ENCODE results near the gene RTL10.
A peak's percentile ranks its signal among the peaks of the same experiment; 100 is the strongest.

Gene RTL10

GRCh38 chr22:19854778-19855503, at the start of gene RTL10, which contains the start of gene GNB1L:
Gene RTL10, minus strand, starts transcription at chr22:19854874. Its CDS starts 2,613 bp downstream, at chr22:19852261.
Gene GNB1L, minus strand, starts transcription at chr22:19854874. Its CDS starts 33,519 bp downstream, at chr22:19821355.
- DNase-seq, result peak; percentile 98

GRCh38 chr22:19904174-19904856, 49.6 kb upstream of the RTL10 start:
- DNase-seq, result no peak

- DNase-seq, result no peak
Measured at GRCh38 chr22:19903513-19903912, 48.8 kb upstream of the RTL10 start.

GRCh38 chr22:19903031-19903430, 48.4 kb upstream of the RTL10 start:
- peak; percentile 66 for DNase-seq

DNA sequence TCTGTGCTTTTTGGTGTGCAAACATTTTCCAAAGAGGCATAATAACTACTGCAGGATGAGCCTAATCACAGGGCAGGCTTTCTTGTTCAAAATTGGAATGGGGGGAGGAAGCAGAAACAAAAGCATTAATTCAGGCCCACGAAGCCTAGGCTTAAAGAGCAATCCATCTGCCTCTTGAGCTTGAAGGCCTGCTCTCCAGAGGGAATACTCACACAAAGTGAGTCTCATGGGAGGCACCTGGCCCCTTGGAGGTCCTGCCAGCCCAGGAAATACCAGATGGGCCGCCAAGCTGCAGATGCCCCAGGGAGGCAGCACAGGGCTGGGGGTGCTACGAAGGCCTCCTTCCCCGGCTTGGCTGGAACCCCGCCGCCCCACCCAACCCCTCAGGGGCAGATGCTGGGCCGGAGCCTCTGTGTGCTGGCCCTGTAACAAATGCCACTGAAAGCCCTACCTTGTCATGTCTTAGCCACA, 47.6 kb upstream of the RTL10 start:
- no peak for DNase-seq

DNA sequence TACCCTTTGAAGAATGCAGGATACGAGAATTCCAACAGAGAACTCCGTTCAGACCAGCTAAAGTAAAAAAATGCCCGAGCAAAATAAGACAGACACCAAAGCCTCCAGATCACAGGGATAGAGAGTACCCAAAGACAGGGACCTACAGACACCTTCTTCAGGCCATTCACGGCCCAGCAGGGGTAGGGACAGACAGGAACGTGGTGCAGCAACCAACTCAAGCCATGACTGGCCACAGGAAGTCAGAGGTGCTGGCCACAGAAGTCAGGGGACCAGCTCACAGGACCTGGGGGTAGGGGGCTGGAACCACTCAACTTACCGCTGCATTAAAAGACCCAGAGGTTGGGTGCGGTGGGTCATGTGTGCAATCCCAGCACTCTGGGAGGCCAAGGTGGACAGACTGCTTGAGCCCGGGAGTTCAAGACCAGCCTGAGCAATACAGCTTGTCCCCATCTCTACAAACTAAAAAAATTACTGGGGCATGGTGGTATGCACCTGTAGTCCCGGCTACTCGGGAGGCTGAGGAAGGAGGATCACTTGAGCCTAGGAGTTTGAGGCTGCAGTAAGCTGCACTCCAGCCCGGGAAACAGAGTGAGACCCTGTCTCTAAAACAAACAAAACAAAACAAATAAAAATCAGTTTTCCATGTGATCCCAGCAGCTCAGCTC, 47.0 kb upstream of the RTL10 start:
- no peak for DNase-seq

DNA sequence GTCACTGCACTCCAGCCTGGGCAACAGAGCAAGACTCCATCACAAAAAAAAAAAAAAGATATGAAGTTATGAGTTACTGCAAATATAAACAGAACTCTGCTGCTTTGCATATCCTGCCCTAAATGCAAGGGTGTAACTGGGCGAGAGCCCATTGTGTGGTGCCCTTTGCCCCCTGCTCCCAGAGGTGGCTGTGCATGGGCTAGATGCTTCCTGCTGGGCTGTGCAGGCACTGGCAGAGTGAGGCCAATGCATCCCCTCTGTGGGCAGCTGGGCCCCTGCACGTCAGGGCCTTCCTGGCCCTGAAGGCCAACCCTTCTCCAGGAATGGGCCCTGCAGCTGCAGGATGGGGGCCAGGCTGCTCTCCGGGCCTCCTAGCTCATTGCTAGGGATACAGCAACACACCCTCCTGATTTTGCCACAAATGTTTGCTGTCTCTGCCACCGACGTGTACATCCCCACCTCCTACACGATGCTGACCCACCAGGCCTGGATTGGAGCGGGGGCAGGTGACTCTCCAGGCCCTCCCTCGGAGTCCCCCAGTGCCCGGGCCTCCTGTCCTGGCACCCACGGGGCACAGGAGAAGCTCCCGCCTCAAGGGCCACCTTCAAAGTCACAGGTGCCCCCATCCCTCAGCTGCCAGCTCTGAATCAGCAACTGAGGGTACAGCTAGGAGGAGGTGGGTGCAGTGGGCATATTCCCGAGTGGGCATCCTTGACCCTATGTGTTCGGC, 46.2 kb upstream of the RTL10 start:
- DNase-seq, result no peak

- no peak for DNase-seq
Measured at GRCh38 chr22:19898831-19899567, 44.3 kb upstream of the RTL10 start.

DNA sequence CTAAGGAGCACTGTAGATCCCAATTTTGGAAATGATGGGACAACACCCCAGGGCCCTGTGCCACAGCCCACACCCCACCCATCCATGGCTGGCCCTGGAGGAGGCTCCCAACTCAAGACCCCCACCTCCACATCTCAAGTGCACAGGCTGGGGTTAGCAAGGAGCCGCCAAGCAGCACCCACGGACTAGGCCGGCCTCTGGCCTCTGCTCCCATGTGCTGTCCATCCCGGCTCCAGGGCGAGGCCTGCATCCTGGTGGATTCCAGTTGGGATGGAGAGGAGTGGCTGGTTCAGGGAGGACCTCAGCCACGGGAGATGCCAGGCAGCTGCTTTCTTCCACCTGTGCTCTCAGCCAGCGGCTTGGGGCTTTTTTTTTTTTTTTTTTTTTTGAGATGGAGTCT, 43.5 kb upstream of the RTL10 start:
- DNase-seq, result no peak

DNA sequence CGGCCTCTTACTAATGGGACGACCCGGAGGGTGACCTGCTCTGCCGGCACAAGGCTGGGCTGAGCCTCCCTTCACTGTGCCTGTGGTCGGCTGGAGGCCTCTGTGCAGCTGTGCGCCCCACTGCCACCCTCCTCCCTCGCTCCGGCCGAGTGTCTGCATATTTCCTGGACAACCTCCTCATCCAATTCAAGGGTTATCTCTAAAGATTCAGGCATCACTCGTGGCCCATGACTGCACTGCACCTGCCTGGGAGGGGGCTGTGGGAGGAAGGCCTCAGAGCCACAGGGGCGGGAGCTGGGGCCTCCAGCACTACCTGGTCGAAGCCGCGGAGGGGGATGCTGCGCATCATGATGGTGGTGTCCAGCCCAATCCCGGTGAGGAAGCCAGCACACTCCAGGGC, 43.1 kb upstream of the RTL10 start:
- no peak for DNase-seq

- no peak for DNase-seq
Measured at GRCh38 chr22:19896665-19897355, 42.1 kb upstream of the RTL10 start.

DNA sequence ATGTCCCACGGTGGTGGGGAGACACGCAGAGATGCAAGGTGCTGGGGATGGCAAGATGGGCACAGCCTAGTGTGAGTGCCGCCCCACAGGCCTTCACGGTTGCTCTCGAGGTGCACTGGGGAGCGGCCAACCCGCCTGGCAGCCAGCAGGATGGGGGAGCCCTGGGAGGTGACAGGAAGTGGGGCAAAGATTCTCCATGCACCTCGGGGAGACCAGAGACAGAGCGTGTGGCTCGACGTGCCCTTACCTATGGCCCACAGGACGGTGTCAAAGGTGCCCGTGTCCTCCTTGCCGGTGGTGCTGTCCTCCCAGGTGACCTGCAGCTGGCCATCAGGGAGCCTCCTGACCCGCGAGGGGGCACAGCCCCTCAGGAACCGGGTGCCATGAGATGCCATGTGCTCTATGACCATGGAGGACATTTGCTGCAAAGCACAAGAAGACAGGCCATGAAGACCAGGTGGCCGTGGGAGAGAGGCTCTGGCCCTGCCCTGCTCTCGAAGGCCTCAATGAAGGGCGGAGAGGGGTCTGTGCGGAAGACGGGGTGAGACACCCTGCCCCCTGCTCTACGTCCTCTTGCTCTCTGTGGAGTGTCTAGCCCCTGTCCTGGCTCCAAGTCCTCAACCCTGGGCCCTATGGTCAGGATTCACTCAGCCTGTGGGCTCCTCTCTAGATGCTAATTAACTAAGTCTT, 40.6 kb upstream of the RTL10 start:
- DNase-seq, result no peak

GRCh38 chr22:19893363-19893762, 38.7 kb upstream of the RTL10 start:
- DNase-seq, result no peak

DNA sequence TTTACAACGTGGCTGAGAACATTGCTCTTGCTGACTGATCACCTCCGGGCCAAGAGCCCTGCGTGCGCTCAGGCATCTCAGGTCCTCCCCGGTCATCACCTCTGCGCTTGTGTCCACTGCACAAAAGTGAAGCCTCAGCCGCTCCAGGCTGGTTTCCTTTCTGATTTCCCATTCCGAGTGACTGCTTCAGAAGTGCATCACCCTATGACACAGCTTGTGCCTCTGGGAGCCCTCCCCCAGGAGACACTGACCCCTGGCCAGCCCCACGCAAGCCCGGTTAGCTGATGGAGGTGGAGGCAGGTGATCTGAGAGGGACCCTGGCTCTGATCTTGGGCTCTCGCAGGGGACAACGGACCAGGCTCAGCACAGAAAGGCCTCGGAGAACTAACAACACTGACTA, 38.3 kb upstream of the RTL10 start:
- DNase-seq, result no peak

DNA sequence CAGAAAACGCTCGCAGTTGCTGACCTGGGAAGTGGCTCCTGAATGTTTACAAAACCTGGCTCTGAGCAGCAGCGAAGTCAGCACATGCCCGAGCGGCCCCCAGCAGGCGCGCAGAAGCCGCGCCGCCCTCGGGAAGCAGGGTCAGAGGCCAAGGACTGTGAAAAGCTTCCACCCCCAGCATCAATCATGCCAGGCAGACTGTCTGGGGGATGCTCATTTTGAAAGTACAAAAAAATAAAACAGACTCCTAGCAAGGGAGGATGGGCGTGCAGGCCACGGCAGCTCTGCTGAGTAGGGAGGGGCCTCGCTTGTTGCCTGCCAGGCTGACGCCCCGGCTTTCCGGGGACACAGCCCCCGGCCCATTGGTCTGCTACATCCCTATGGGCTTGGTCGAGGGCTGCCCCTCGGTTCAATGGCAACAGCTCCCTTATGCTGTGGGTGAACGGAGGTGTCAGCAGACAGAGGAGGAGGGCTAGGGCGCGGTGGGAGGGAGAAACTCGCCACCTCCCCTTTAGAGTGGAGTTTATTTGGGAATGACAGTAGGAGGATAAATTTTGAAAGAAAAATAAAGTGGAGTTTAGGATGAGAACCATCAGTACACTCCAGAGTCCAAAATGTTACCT, 37.7 kb upstream of the RTL10 start:
- peak; percentile 53 for DNase-seq

GRCh38 chr22:19891317-19892256, 36.9 kb upstream of the RTL10 start:
- DNase-seq, result peak; percentile 78

- no peak for DNase-seq
Measured at GRCh38 chr22:19890502-19891316, 36.0 kb upstream of the RTL10 start.

DNA sequence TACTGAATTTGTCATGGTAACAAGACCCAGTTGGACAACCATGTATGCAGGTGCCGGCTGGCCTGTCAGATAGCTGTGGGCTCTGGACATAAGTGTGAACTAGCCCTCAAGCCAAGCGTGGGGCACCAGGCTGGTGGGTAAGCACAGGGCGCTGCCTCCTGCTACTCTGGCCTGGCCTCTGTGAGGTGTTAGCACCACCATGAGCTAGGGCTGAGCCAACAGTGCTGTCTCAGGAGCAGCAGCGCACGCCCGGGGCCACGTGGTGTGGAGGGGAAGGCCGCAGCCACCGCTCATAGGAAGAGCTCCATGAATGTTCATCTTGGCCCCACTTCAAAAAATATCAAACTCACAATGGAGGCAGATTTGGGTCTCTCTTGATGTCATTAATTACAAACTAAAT, 35.3 kb upstream of the RTL10 start:
- no peak for DNase-seq

All from eye (tissue), 1 donor.